GM12878 (cell line): ENCODE results near the gene EMP2. TPM values are rescaled to one million over a fixed set of nuclear protein-coding genes. Genes with fewer than 3 reads are reported as not detected.

Experiments
- IRF3 ChIP-seq: fragments of 450-650 bp; IDR thresholded peaks from 2 replicates; pipeline ENCODE4 v1.6.1; 2014; ENCODE audit warnings: mild to moderate bottlenecking
- STAT3 ChIP-seq: IDR thresholded peaks from 2 replicates; pipeline ENCODE4 v1.6.1; 2011; ENCODE audit warnings: low read depth, low read length, improper control_type of control experiment
- polyA plus RNA-seq, 11 experiments: library from polyadenylated mRNA; depleted of rRNA in 4 of 11; unstranded in 6 of 11; stranded (reverse) in 5 of 11; fragments of >200 nt; fragmentation: Nextera tagmentation in 4 of 11; fragmentation: Illumina TruSeq in 1 of 11; extraction: Ambion mirVana in 4 of 11; extraction: Trizol in 1 of 11; gene quantifications; 1 replicate in 1 of 11; 2 replicates in 10 of 11; pipeline versions ENCODE4 v1.2.1 to v1.2.3, GENCODE V29; 2011 to 2016; ENCODE audit warnings: inconsistent platforms in 2 of 11, missing spikeins in 2 of 11, low read depth in 1 of 11
- total RNA-seq, 4 experiments: library from RNA; depleted of rRNA in 3 of 4; stranded (reverse); fragments of >200 nt in 3 of 4; fragmentation: Illumina TruSeq in 1 of 4; extraction: Trizol in 1 of 4; gene quantifications; 2 replicates each; pipeline versions ENCODE4 v1.2.1 to v1.2.3, GENCODE V29; 2013 to 2021
- TF ChIP-seq, protein P1 (sequence below), 3 experiments: IDR thresholded peaks in 2 of 3; conservative IDR thresholded peaks in 1 of 3; 2 replicates each; pipeline ENCODE4 v1.5.1; 2011; ENCODE audit warnings: low read depth in 3 of 3, low read length in 3 of 3, mild to moderate bottlenecking in 3 of 3, control low read depth in 2 of 3, moderate library complexity in 2 of 3, inconsistent platforms in 1 of 3, mixed read lengths in 1 of 3; ENCODE audit not compliant: control insufficient read depth in 2 of 3, insufficient read depth in 1 of 3; ENCODE audit errors: extremely low read depth in 1 of 3
- TF ChIP-seq, protein P2 (sequence below): IDR thresholded peaks from 2 replicates; pipeline ENCODE4 v1.6.1; 2012; ENCODE audit warnings: mild to moderate bottlenecking, low read depth, low read length

EMP2 gene
- total and polyA plus RNA-seq, 10 of the 15 experiments (the other 5 are each of a cell fraction or from before 2014, with no cell fraction given): 0.41 to 10.4 (median 3.8) TPM

GRCh38 chr16:10485698-10486382 lies 94.6 kb downstream of the EMP2 start (continued):
- TF ChIP-seq, protein P1, sequence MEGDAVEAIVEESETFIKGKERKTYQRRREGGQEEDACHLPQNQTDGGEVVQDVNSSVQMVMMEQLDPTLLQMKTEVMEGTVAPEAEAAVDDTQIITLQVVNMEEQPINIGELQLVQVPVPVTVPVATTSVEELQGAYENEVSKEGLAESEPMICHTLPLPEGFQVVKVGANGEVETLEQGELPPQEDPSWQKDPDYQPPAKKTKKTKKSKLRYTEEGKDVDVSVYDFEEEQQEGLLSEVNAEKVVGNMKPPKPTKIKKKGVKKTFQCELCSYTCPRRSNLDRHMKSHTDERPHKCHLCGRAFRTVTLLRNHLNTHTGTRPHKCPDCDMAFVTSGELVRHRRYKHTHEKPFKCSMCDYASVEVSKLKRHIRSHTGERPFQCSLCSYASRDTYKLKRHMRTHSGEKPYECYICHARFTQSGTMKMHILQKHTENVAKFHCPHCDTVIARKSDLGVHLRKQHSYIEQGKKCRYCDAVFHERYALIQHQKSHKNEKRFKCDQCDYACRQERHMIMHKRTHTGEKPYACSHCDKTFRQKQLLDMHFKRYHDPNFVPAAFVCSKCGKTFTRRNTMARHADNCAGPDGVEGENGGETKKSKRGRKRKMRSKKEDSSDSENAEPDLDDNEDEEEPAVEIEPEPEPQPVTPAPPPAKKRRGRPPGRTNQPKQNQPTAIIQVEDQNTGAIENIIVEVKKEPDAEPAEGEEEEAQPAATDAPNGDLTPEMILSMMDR (IDR thresholded peaks at IDR 0.05 in 2 of 3, conservative IDR thresholded peaks at IDR 0.05 in 1 of 3; ENCODE audit: control insufficient read depth in 2 of 3, extremely low read depth in 1 of 3, insufficient read depth in 1 of 3, low read depth in 3 of 3, low read length in 3 of 3): no peak
- no peak for TF ChIP-seq IRF3
- TF ChIP-seq STAT3: no peak
- TF ChIP-seq, protein P2, sequence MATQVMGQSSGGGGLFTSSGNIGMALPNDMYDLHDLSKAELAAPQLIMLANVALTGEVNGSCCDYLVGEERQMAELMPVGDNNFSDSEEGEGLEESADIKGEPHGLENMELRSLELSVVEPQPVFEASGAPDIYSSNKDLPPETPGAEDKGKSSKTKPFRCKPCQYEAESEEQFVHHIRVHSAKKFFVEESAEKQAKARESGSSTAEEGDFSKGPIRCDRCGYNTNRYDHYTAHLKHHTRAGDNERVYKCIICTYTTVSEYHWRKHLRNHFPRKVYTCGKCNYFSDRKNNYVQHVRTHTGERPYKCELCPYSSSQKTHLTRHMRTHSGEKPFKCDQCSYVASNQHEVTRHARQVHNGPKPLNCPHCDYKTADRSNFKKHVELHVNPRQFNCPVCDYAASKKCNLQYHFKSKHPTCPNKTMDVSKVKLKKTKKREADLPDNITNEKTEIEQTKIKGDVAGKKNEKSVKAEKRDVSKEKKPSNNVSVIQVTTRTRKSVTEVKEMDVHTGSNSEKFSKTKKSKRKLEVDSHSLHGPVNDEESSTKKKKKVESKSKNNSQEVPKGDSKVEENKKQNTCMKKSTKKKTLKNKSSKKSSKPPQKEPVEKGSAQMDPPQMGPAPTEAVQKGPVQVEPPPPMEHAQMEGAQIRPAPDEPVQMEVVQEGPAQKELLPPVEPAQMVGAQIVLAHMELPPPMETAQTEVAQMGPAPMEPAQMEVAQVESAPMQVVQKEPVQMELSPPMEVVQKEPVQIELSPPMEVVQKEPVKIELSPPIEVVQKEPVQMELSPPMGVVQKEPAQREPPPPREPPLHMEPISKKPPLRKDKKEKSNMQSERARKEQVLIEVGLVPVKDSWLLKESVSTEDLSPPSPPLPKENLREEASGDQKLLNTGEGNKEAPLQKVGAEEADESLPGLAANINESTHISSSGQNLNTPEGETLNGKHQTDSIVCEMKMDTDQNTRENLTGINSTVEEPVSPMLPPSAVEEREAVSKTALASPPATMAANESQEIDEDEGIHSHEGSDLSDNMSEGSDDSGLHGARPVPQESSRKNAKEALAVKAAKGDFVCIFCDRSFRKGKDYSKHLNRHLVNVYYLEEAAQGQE: no peak
- TF ChIP-seq, all 136 proteins: peak for 0
